ENCODE results near the gene IP6K2.
"Not testable (repeated sequence)": the region's sequence is repeated elsewhere in the genome, so short reads cannot be mapped to it uniquely, and the experiment has no call there.

Gene IP6K2

DNA sequence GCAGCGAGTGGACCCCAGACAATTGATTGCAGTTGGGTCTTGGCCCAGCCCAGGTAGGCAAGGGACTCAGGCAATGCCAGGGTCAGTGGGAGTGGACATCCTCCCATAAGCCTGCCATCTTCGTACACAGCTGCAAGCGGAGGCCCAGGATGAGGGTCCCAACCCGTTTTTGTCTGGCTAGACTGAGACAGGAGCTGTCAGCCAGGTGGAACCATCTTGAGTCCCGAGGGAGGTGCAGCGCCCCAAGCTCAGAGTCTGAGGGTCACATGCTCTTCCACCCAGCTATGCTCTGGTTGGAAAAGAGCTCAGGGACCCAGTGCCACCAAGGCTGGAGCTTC is 22.6 kb upstream of the IP6K2 start:
- ChIA-PET POLR2A (ENCODE audit: low non-redundant PET) (no interaction called here), CTCF (interaction anchor here (0.5 to 1.1 kb wide), 2 partner anchors 10 to 54 kb away, joined by 3 to 4 read pairs; partner anchors contain the start of gene NCKIPSD)
- TF ChIP-seq, protein P1, sequence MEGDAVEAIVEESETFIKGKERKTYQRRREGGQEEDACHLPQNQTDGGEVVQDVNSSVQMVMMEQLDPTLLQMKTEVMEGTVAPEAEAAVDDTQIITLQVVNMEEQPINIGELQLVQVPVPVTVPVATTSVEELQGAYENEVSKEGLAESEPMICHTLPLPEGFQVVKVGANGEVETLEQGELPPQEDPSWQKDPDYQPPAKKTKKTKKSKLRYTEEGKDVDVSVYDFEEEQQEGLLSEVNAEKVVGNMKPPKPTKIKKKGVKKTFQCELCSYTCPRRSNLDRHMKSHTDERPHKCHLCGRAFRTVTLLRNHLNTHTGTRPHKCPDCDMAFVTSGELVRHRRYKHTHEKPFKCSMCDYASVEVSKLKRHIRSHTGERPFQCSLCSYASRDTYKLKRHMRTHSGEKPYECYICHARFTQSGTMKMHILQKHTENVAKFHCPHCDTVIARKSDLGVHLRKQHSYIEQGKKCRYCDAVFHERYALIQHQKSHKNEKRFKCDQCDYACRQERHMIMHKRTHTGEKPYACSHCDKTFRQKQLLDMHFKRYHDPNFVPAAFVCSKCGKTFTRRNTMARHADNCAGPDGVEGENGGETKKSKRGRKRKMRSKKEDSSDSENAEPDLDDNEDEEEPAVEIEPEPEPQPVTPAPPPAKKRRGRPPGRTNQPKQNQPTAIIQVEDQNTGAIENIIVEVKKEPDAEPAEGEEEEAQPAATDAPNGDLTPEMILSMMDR (conservative IDR thresholded peaks at IDR 0.05; ENCODE audit: low read depth) = no peak
- DNase-seq (ENCODE audit: low spot score) = no peak
- peak overlapping the region; percentile 95 for H3K27ac ChIP-seq

DNA sequence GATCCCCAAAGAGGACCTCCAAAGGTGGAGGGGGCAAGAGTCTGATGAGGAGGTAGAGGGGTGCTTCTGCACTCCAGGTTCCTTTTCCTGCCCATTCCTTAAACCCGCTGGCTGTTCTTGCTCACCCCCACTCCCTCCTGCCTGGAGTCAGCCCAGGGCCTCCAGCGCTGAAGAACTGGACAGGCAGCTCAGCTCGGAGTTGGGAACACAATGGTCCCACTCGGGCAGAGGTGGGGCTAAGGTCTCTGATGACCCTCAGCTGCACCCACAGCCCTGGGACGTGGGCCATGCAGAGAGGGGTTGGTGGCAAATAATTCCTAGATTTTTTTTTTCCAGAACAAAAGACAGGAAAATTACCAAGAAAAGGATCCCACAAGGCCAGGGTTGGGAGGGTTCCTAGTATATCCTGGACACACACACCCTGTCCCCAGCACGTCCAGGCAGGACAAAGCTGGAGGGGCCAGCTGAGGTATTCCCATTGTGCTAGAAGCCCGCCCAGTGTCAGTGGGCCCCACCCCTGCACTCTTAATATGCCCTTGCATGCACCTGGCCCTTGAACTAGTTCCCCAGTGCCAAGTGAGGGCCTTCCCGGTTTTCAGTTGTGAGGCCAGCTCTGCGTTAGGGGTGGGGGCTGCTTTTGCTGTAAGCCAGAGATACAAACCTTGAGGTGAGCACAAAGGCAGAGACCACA is 22.1 kb upstream of the IP6K2 start:
- peak overlapping the region; percentile 95 for H3K27ac ChIP-seq
- ChIA-PET CTCF (interaction anchor here (0.5 to 1.1 kb wide), 2 partner anchors 10 to 53 kb away, joined by 3 to 4 read pairs; partner anchors contain the start of gene NCKIPSD), POLR2A (ENCODE audit: low non-redundant PET) (no interaction called here)
- DNase-seq (ENCODE audit: low spot score) = no peak
- TF ChIP-seq, protein P1 (conservative IDR thresholded peaks at IDR 0.05; ENCODE audit: low read depth) = no peak

DNA sequence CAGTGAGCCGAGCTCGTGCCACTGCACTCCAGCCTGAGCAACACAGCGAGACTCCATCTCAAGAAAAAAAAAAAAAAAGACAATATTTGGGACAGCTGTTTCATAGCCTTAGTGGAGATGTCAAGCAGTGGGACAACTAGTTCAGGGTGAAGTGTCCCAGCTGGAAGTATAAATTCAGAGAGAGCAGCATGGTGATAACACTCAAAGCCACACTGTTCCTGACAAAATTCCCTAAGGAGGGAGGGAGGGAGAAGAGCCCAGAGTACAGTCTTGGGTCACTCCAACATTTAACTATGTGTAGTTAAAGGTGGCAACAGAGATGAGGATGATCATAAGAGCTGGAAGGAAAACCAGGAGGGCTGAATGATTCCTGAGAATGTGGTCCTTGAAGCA is 21.1 kb upstream of the IP6K2 start:
- TF ChIP-seq, protein P1 (conservative IDR thresholded peaks at IDR 0.05; ENCODE audit: low read depth) = no peak
- no peak for DNase-seq (ENCODE audit: low spot score)
- CTCF ChIA-PET = no interaction called here
- POLR2A ChIA-PET (ENCODE audit: low non-redundant PET) = interaction anchor here (0.7 kb wide), 1 partner anchor 336 kb away, joined by 10 read pairs; no protein-coding TSS in a partner anchor
- peak overlapping the region; percentile 95 for H3K27ac ChIP-seq

DNA sequence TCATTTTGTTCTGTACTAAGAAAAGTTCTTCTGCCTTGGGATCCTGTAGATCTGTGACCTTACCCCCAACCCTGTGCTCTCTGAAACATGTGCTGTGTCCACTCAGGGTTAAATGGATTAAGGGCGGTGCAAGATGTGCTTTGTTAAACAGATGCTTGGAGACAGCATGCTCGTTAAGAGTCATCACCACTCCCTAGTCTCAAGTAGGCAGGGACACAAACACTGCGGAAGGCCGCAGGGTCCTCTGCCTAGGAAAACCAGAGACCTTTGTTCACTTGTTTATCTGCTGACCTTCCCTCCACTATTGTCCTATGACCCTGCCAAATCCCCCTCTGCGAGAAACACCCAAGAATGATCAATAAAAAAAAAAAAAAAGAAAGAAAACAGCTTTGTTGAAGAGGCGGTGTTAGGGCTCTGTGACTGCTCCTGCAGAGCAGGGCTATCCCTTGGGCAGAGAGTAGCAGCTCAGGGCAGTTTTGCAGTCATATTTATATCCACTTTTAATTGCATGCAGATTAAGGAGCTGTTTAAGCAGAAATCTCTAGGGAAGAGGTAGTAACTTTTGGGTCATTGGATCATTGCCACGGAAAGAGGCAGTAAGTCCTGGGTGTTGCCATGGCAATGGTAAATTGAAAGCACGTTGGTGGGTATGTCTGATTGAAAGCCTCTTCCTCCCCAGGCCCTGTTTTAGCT is 18.2 kb upstream of the IP6K2 start:
- DNase-seq (ENCODE audit: low spot score); CTCF ChIA-PET: not testable (repeated sequence)
- POLR2A ChIA-PET (ENCODE audit: low non-redundant PET) = interaction anchor here (0.6 kb wide), 1 partner anchor 19 kb away, joined by 3 read pairs; no protein-coding TSS in a partner anchor
- peak overlapping the region; percentile 42 for H3K27ac ChIP-seq

DNA sequence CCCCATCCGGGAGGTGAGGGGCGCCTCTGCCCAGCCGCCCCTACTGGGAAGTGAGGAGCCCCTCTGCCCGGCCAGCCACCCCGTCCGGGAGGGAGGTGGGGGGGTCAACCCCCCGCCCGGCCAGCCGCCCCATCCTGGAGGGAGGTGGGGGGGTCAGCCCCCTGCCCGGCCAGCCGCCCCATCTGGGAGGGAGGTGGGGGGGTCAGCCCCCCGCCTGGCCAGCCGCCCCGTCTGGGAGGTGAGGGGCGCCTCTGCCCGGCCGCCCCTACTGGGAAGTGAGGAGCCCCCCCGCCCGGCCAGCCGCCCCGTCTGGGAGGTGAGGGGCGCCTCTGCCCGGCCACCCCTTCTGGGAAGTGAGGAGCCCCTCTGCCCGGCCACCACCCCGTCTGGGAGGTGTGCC is 17.5 kb upstream of the IP6K2 start:
- DNase-seq (ENCODE audit: low spot score); POLR2A ChIA-PET (ENCODE audit: low non-redundant PET); CTCF ChIA-PET: not testable (repeated sequence)
- H3K27ac ChIP-seq = peak overlapping the region; percentile 42

DNA sequence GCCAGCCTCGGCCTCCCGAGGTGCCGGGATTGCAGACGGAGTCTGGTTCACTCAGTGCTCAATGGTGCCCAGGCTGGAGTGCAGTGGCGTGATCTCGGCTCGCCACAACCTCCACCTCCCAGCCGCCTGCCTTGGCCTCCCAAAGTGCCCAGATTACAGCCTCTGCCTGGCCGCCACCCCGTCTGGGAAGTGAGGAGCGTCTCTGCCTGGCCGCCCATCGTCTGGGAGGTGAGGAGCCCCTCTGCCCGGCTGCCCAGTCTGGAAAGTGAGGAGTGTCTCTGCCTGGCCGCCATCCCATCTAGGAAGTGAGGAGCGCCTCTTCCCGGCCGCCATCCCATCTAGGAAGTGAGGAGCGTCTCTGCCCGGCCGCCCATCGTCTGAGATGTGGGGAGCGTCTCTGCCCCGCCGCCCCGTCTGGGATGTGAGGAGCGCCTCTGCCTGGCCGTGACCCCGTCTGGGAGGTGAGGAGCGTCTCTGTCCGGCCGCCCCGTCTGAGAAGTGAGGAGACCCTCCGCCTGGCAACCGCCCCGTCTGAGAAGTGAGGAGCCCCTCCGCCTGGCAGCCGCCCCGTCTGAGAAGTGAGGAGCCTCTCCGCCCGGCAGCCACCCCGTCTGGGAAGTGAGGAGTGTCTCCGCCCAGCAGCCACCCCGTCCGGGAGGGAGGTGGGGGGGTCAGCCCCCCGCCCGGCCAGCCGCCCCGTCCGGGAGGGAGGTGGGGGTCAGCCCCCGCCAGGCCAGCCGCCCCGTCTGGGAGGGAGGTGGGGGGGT is 16.9 kb upstream of the IP6K2 start:
- POLR2A ChIA-PET (ENCODE audit: low non-redundant PET); CTCF ChIA-PET; DNase-seq (ENCODE audit: low spot score): not testable (repeated sequence)
- H3K27ac ChIP-seq = peak overlapping the region; percentile 75

DNA sequence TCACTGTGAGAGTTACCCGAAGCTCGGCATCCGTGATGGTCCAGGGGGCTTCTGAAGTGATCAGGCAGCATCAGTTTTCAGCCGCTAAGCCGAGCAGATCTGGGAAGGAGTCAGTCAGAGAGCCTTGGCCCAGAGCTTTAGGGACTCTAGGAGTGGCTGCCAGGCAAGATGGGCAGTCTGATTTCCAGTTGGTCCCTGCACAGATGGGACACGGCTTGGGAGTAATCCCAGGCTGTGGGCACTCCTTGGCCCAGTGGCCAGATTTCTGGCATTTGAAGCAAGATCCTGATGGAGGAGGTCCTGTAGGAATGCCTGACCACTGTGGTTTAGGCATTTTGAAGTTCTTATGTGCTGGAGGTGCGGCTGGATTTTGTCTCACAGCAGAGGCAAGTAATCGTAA is 10.5 kb upstream of the IP6K2 start:
- no peak overlapping the region for H3K27ac ChIP-seq
- DNase-seq (ENCODE audit: low spot score) = no peak
- TF ChIP-seq, protein P1 (conservative IDR thresholded peaks at IDR 0.05; ENCODE audit: low read depth) = no peak
- ChIA-PET POLR2A (ENCODE audit: low non-redundant PET) (interaction anchor here (0.6 kb wide), 1 partner anchor 670 kb away, joined by 6 read pairs; no protein-coding TSS in a partner anchor), CTCF (no interaction called here)

DNA sequence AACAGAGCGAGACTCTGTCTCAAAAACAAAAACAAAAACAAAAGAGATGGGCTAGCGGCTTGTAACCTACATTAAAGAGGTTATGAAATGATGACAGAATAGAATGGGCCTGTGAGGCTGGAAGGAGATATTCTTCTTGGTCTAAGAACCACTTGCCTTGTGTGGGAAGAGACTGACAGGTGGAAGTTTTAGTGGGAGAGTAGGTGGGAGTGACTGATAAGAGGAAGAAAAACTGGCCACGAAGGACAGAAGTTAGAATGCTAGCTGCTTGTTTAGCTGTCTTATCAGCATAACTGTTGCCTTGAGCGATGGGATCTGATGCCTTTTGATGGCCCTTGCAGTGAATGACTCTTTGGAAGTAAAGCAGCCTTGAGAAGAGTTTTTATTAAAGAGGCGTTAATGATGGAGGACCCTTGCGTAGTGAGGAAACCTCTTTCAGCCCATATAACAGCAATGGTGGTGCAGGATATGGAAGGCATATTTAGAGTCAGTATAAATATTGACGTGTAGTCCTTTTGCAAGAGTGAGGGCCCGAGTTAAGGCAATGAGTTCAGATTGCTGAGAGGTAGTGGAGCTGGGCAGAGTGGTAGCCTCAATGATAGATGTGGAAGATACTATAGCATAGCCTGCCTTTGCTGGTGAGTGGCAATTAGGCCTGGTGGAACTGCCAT is 8.3 kb upstream of the IP6K2 start:
- DNase-seq (ENCODE audit: low spot score); H3K27ac ChIP-seq; POLR2A ChIA-PET (ENCODE audit: low non-redundant PET): not testable (repeated sequence)
- CTCF ChIA-PET = interaction anchor here (0.7 to 1.0 kb wide), 2 partner anchors 15 to 211 kb away, joined by 3 to 7 read pairs; no protein-coding TSS in a partner anchor
